Measurements from ENCODE around the gene DNAJB11.

Gene DNAJB11

GRCh38 chr3:186532598-186533072, 37.9 kb upstream of the DNAJB11 start:
- peaks cover 22% of the 10 kb centered on the region for H3F3A ChIP-seq (ENCODE audit: control insufficient read depth, insufficient read depth)
- H3K27ac ChIP-seq (ENCODE audit: low read depth, low read length) = peak overlapping the region; percentile 88
- H3K27me3 ChIP-seq (ENCODE audit: control insufficient read depth, low read length) = no peaks in the 10 kb centered on the region
- no peaks in the 10 kb centered on the region for H3K36me3 ChIP-seq (ENCODE audit: control insufficient read depth, low read length)
- no peaks in the 10 kb centered on the region for H3K79me2 ChIP-seq (ENCODE audit: control insufficient read depth, low read length)
- no peaks in the 10 kb centered on the region for H3K9me3 ChIP-seq (ENCODE audit: control insufficient read depth, insufficient read depth, low read length)
- H3K4me3 ChIP-seq (ENCODE audit: low read length) = peak overlapping the region; percentile 65
- peak overlapping the region; percentile 92 for H3K4me2 ChIP-seq (ENCODE audit: low read length)
- H3K4me1 ChIP-seq (ENCODE audit: control insufficient read depth, low read length) = peaks cover 79% of the 10 kb centered on the region
- H3K9me2 ChIP-seq (replicated peaks; ENCODE audit: control insufficient read depth, low read length) = no peaks in the 10 kb centered on the region
- no peak for TF ChIP-seq EZH2phosphoT487 (IDR thresholded peaks at IDR 0.05; ENCODE audit: borderline replicate concordance, low read length)
- TF ChIP-seq, protein P1, sequence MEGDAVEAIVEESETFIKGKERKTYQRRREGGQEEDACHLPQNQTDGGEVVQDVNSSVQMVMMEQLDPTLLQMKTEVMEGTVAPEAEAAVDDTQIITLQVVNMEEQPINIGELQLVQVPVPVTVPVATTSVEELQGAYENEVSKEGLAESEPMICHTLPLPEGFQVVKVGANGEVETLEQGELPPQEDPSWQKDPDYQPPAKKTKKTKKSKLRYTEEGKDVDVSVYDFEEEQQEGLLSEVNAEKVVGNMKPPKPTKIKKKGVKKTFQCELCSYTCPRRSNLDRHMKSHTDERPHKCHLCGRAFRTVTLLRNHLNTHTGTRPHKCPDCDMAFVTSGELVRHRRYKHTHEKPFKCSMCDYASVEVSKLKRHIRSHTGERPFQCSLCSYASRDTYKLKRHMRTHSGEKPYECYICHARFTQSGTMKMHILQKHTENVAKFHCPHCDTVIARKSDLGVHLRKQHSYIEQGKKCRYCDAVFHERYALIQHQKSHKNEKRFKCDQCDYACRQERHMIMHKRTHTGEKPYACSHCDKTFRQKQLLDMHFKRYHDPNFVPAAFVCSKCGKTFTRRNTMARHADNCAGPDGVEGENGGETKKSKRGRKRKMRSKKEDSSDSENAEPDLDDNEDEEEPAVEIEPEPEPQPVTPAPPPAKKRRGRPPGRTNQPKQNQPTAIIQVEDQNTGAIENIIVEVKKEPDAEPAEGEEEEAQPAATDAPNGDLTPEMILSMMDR (IDR thresholded peaks at IDR 0.05; ENCODE audit: low read depth, low read length, poor library complexity, severe bottlenecking) = no peak
- H4K20me1 ChIP-seq (ENCODE audit: control insufficient read depth, insufficient read depth, low read depth, low read length) = no peaks in the 10 kb centered on the region

GRCh38 chr3:186534113-186534669, 36.3 kb upstream of the DNAJB11 start:
- peak overlapping the region; percentile 92 for H3K4me2 ChIP-seq (ENCODE audit: low read length)
- peak overlapping the region; percentile 88 for H3K27ac ChIP-seq (ENCODE audit: low read depth, low read length)

GRCh38 chr3:186536883-186537844, 33.4 kb upstream of the DNAJB11 start:
- Histone ChIP-seq H3K79me2 (ENCODE audit: control insufficient read depth, low read length) (no peaks in the 10 kb centered on the region), H3K9me2 (replicated peaks; ENCODE audit: control insufficient read depth, low read length) (no peaks in the 10 kb centered on the region), H3K4me2 (ENCODE audit: low read length) (no peak overlapping the region), H3K27me3 (ENCODE audit: control insufficient read depth, low read length) (no peaks in the 10 kb centered on the region), H3K9me3 (ENCODE audit: control insufficient read depth, insufficient read depth, low read length) (no peaks in the 10 kb centered on the region), H3F3A (ENCODE audit: control insufficient read depth, insufficient read depth) (peaks cover 18% of the 10 kb centered on the region), H3K4me3 (ENCODE audit: low read length) (no peak overlapping the region), H3K4me1 (ENCODE audit: control insufficient read depth, low read length) (peaks cover 42% of the 10 kb centered on the region), H3K27ac (ENCODE audit: low read depth, low read length) (no peak overlapping the region), H3K36me3 (ENCODE audit: control insufficient read depth, low read length) (no peaks in the 10 kb centered on the region), H4K20me1 (ENCODE audit: control insufficient read depth, insufficient read depth, low read depth, low read length) (no peaks in the 10 kb centered on the region)
- TF ChIP-seq EZH2phosphoT487 (IDR thresholded peaks at IDR 0.05; ENCODE audit: borderline replicate concordance, low read length) = no peak
- TF ChIP-seq, protein P1 (IDR thresholded peaks at IDR 0.05; ENCODE audit: low read depth, low read length, poor library complexity, severe bottlenecking) = no peak

More at GRCh38 chr3:186534113-186534669, 36.3 kb upstream of the DNAJB11 start:
- no peaks in the 10 kb centered on the region for H3K9me3 ChIP-seq (ENCODE audit: control insufficient read depth, insufficient read depth, low read length)
- no peaks in the 10 kb centered on the region for H3K79me2 ChIP-seq (ENCODE audit: control insufficient read depth, low read length)
- peaks cover 67% of the 10 kb centered on the region for H3K4me1 ChIP-seq (ENCODE audit: control insufficient read depth, low read length)
- peak overlapping the region; percentile 38 for H3K4me3 ChIP-seq (ENCODE audit: low read length)
- no peaks in the 10 kb centered on the region for H3K9me2 ChIP-seq (replicated peaks; ENCODE audit: control insufficient read depth, low read length)
- no peaks in the 10 kb centered on the region for H4K20me1 ChIP-seq (ENCODE audit: control insufficient read depth, insufficient read depth, low read depth, low read length)
- H3F3A ChIP-seq (ENCODE audit: control insufficient read depth, insufficient read depth) = peaks cover 19% of the 10 kb centered on the region
- no peaks in the 10 kb centered on the region for H3K36me3 ChIP-seq (ENCODE audit: control insufficient read depth, low read length)
- TF ChIP-seq, protein P1 (IDR thresholded peaks at IDR 0.05; ENCODE audit: low read depth, low read length, poor library complexity, severe bottlenecking) = no peak
- no peak for TF ChIP-seq EZH2phosphoT487 (IDR thresholded peaks at IDR 0.05; ENCODE audit: borderline replicate concordance, low read length)
- H3K27me3 ChIP-seq (ENCODE audit: control insufficient read depth, low read length) = no peaks in the 10 kb centered on the region
